ENCODE data around the gene TCERG1L.

- no peak for TF ChIP-seq CTCF (IDR thresholded peaks at IDR 0.05)
- no peak for TF ChIP-seq POLR2A (IDR thresholded peaks at IDR 0.05)
Measured at GRCh38 chr10:131300508-131300907, 11.0 kb downstream of the TCERG1L start.

All from body of pancreas (tissue), 4 donors.